ENCODE measurements around the gene MACC1. TPM values are rescaled to one million over a fixed set of nuclear protein-coding genes. Genes with fewer than 3 reads are reported as not detected.

The MACC1 gene
- total and polyA plus RNA-seq, 9 of the 15 experiments (the other 6 are each of a cell fraction or from before 2014, with no cell fraction given), result 5.9 to 30.2 (median 10.4) TPM

DNA sequence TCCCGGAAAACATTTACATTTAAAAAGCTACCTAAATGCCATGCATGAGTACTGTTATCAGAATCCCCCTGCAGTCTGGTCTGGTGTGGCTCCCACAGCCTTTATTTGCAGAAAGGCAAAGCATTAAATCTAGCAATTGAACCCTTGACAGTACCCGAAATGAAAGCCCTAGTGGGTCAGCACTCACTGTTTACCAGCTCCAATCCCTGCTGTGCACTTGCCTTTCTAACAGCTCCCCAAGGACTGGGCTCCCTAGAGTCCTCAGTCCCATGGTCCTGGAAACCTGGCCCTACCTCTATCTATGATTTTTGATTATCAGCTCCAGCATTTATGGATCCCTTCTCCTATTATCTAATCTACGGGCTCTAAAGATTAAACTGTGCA lies 1.9 kb upstream of the MACC1 start (continued):
- TF ChIP-seq ZBED1 (IDR thresholded peaks at IDR 0.05), result no peak

DNA sequence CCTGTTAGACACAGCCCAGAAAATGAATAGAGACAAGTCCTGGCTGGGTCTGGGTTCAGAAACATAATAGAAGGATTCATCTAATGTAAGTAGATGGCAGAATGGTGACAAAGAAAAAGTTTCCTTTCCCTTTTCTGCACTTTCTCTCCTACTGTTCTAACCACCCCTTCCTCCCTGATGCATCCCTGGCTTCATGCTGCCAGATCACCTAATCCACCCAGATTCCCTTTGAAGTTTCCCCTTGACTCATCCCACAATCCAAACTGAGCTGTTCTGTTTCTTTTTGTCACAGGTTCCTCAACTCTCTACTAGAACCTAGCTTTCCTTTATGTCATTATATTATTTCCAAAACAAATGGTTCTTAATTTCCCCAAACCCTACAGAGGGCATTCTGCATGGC lies 1.1 kb upstream of the MACC1 start:
- in situ Hi-C loops (cut with MboI), result no loop called here
- Histone ChIP-seq H3K4me1 (replicated peaks in 1 of 2; ENCODE audit: control insufficient read depth in 2 of 2, insufficient read depth in 2 of 2, low read length in 2 of 2) (peaks cover 6 to 63% of the 10 kb centered on the region in 2 experiments), H3K27me3 (ENCODE audit: control insufficient read depth in 2 of 2, insufficient read depth in 2 of 2, low read length in 2 of 2) (no peaks in the 10 kb centered on the region), H3K4me2 (ENCODE audit: insufficient read depth, low read length) (peak overlapping the region; percentile 15; the same call in 1 of the 2 replicates), H3K9ac (ENCODE audit: insufficient read depth in 1 of 2, low read depth in 2 of 2, low read length in 2 of 2) (peak overlapping the region in 1 of 2 experiments; percentile 24; a peak in 2 of 4 replicates), H3K27ac (ENCODE audit: extremely low read depth, low read depth, low read length) (peak overlapping the region; percentile 99; the same call in 2 of the 3 replicates), H2AFZ (ENCODE audit: low read depth, low read length) (peak overlapping the region; percentile 49), H3K79me2 (ENCODE audit: control insufficient read depth, insufficient read depth, low read length) (peaks cover 39% of the 10 kb centered on the region), H3K36me3 (ENCODE audit: control insufficient read depth, insufficient read depth, low read length) (no peaks in the 10 kb centered on the region; the same call in 2 of the 3 replicates), H3K4me3 (no peak overlapping the region), H3K9me1 (ENCODE audit: control insufficient read depth, insufficient read depth, low read length) (no peaks in the 10 kb centered on the region), H4K20me1 (replicated peaks; ENCODE audit: control insufficient read depth, insufficient read depth, low read length) (no peaks in the 10 kb centered on the region), H3K9me3 (replicated peaks; ENCODE audit: control insufficient read depth, insufficient read depth, low read depth, low read length) (0 out of 2 replicates have a peak, but pooled peaks cover 2% of the 10 kb centered on the region)
- ATAC-seq, result no peak
- DNase-seq (ENCODE audit: extremely low read depth in 1 of 4, low spot score in 3 of 4), result peak in 1 of 4 experiments; percentile 20
- intact Hi-C loops (cut with micrococcal nuclease), result no loop called here
- TF ChIP-seq, protein P1, sequence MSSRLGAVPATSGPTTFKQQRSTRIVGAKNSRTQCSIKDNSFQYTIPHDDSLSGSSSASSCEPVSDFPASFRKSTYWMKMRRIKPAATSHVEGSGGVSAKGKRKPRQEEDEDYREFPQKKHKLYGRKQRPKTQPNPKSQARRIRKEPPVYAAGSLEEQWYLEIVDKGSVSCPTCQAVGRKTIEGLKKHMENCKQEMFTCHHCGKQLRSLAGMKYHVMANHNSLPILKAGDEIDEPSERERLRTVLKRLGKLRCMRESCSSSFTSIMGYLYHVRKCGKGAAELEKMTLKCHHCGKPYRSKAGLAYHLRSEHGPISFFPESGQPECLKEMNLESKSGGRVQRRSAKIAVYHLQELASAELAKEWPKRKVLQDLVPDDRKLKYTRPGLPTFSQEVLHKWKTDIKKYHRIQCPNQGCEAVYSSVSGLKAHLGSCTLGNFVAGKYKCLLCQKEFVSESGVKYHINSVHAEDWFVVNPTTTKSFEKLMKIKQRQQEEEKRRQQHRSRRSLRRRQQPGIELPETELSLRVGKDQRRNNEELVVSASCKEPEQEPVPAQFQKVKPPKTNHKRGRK (tag; IDR thresholded peaks at IDR 0.05), result peak; percentile 23; the same call in 1 of the 2 replicates
- no peak for TF ChIP-seq PRPF4 (IDR thresholded peaks at IDR 0.05; ENCODE audit: insufficient read depth, low read depth, low read length, poor library complexity, severe bottlenecking)
- TF ChIP-seq HMGN3 (IDR thresholded peaks at IDR 0.05; ENCODE audit: borderline replicate concordance, extremely low read depth, insufficient read length, low read depth, low read length), result no peak
- TF ChIP-seq, protein P2, sequence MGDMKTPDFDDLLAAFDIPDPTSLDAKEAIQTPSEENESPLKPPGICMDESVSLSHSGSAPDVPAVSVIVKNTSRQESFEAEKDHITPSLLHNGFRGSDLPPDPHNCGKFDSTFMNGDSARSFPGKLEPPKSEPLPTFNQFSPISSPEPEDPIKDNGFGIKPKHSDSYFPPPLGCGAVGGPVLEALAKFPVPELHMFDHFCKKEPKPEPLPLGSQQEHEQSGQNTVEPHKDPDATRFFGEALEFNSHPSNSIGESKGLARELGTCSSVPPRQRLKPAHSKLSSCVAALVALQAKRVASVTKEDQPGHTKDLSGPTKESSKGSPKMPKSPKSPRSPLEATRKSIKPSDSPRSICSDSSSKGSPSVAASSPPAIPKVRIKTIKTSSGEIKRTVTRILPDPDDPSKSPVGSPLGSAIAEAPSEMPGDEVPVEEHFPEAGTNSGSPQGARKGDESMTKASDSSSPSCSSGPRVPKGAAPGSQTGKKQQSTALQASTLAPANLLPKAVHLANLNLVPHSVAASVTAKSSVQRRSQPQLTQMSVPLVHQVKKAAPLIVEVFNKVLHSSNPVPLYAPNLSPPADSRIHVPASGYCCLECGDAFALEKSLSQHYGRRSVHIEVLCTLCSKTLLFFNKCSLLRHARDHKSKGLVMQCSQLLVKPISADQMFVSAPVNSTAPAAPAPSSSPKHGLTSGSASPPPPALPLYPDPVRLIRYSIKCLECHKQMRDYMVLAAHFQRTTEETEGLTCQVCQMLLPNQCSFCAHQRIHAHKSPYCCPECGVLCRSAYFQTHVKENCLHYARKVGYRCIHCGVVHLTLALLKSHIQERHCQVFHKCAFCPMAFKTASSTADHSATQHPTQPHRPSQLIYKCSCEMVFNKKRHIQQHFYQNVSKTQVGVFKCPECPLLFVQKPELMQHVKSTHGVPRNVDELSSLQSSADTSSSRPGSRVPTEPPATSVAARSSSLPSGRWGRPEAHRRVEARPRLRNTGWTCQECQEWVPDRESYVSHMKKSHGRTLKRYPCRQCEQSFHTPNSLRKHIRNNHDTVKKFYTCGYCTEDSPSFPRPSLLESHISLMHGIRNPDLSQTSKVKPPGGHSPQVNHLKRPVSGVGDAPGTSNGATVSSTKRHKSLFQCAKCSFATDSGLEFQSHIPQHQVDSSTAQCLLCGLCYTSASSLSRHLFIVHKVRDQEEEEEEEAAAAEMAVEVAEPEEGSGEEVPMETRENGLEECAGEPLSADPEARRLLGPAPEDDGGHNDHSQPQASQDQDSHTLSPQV (IDR thresholded peaks at IDR 0.05), result peak; percentile 6; the same call in 1 of the 2 replicates
- no peak for TF ChIP-seq ZFP30 (CRISPR knock-in tag; IDR thresholded peaks at IDR 0.05; ENCODE audit: borderline replicate concordance)
- TF ChIP-seq MCM3 (IDR thresholded peaks at IDR 0.05), result no peak
- ChIA-PET POLR2A (interaction anchor here (0.9 to 3.4 kb wide), 3 partner anchors 15 to 90 kb away, joined by 3 to 20 read pairs (median 4); no protein-coding TSS in a partner anchor), CTCF (ENCODE audit: low intra/inter-chr PET ratio) (no interaction called here)
- FAIRE-seq, result no peak
- BruUV-seq (replicated peaks), result no TSS peak
